NCI-H1436 (cell line): ENCODE results near the gene BNIP2.
"Not testable (repeated sequence)": the region's sequence is repeated elsewhere in the genome, so short reads cannot be mapped to it uniquely, and the experiment has no call there.

Source experiments
- DNase-seq: peaks from one replicate; lab custom pipeline; 2025; lab: John Stamatoyannopoulos, UW

The BNIP2 gene

GRCh38 chr15:59687836-59688235, 1.3 kb downstream of the BNIP2 start:
- no peak for DNase-seq

GRCh38 chr15:59686389-59686788, 2.7 kb downstream of the BNIP2 start:
- DNase-seq: no peak

- DNase-seq: no peak
Measured at GRCh38 chr15:59685737-59686297, 3.3 kb downstream of the BNIP2 start.

- DNase-seq: no peak
Measured at GRCh38 chr15:59680870-59681269, 8.2 kb downstream of the BNIP2 start.

- no peak for DNase-seq
Measured at GRCh38 chr15:59680346-59680745, 8.8 kb downstream of the BNIP2 start.

GRCh38 chr15:59678620-59679019, 10.5 kb downstream of the BNIP2 start:
- no peak for DNase-seq

GRCh38 chr15:59678172-59678571, 10.9 kb downstream of the BNIP2 start:
- no peak for DNase-seq

GRCh38 chr15:59676565-59676964, 12.6 kb downstream of the BNIP2 start:
- no peak for DNase-seq

GRCh38 chr15:59674361-59674877, 14.7 kb downstream of the BNIP2 start:
- DNase-seq: no peak

- no peak for DNase-seq
Measured at GRCh38 chr15:59668556-59668955, 20.6 kb downstream of the BNIP2 start.

- DNase-seq: no peak
Measured at GRCh38 chr15:59662260-59662659, 26.9 kb downstream of the BNIP2 start.

GRCh38 chr15:59659366-59659765, 29.8 kb downstream of the BNIP2 start:
- DNase-seq: no peak

- DNase-seq: no peak
Measured at GRCh38 chr15:59657635-59658125, 31.4 kb downstream of the BNIP2 start.

- DNase-seq: peak; percentile 89
Measured at GRCh38 chr15:59656897-59657634, 32.1 kb downstream of the BNIP2 start, which contains the start of gene GTF2A2. Gene GTF2A2 (minus strand): TSS chr15:59657515. CDS start chr15:59652277, 5,238 bp downstream.

GRCh38 chr15:59654046-59654445, 35.1 kb downstream of the BNIP2 start:
- DNase-seq: no peak

- no peak for DNase-seq
Measured at GRCh38 chr15:59649603-59650002, 39.5 kb downstream of the BNIP2 start.

GRCh38 chr15:59647085-59647484, 42.0 kb downstream of the BNIP2 start:
- DNase-seq: no peak

- DNase-seq: no peak
Measured at GRCh38 chr15:59646277-59646676, 42.8 kb downstream of the BNIP2 start.

GRCh38 chr15:59645812-59646211, 43.3 kb downstream of the BNIP2 start:
- not testable (repeated sequence) for DNase-seq

GRCh38 chr15:59644756-59645155, 44.4 kb downstream of the BNIP2 start:
- DNase-seq: no peak

GRCh38 chr15:59642351-59642750, 46.8 kb downstream of the BNIP2 start:
- DNase-seq: no peak

GRCh38 chr15:59637507-59637906, 51.6 kb downstream of the BNIP2 start:
- not testable (repeated sequence) for DNase-seq

- DNase-seq: no peak
Measured at GRCh38 chr15:59636184-59636583, 52.9 kb downstream of the BNIP2 start.
